ENCODE results near the gene CCDC40. TPM values are rescaled to one million over a fixed set of nuclear protein-coding genes. Genes with fewer than 3 reads are reported as not detected.
"Not testable (repeated sequence)": the region's sequence is repeated elsewhere in the genome, so short reads cannot be mapped to it uniquely, and the experiment has no call there.

The CCDC40 gene
- total RNA-seq, 2 donors from 2014 or later: 1.2 to 3.6 TPM

- DNase-seq: no peak
- Histone ChIP-seq H3K4me1 (peaks cover 42% of the 10 kb centered on the region), H3K27ac (peak overlapping the region; percentile 56), H3K9me3 (no peaks in the 10 kb centered on the region), H3K4me3 (peak overlapping the region; percentile 35), H3K36me3 (no peaks in the 10 kb centered on the region), H3K9ac (ENCODE audit: low read depth in 2 of 2, low read length in 2 of 2) (peak overlapping the region; percentile 28 to 66), H3K27me3 (no peaks in the 10 kb centered on the region)
- intact Hi-C loops (cut with DNase I): loop anchor here (5.0 kb wide), 1 partner anchor 251 kb away; no protein-coding TSS in a partner anchor
- TF ChIP-seq CTCF (IDR thresholded peaks at IDR 0.05): no peak
Measured at GRCh38 chr17:79992649-79993389, 43.6 kb upstream of the CCDC40 start.

GRCh38 chr17:79993390-79994227, 42.8 kb upstream of the CCDC40 start:
- peak overlapping the region; percentile 56 for H3K27ac ChIP-seq
- intact Hi-C loops (cut with DNase I): loop anchor here (5.0 kb wide), 1 partner anchor 251 kb away; no protein-coding TSS in a partner anchor

DNA sequence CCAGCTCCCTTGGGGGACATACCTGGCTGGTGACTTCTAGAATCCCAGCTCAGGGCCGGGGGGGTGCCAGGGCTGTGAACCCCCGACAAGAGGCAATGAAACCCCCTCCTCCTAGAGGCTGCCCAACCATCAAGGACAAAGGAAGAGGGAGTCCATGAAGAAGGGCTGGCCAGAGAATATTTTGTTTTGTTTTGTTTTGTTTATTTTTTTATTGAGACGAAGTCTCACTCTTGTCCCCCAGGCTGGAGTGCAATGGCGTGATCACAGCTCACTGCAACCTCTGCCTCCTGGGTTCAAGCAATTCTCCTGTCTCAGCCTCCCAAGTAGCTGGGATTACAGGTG, 42.2 kb upstream of the CCDC40 start:
- not testable (repeated sequence) for H3K9me3 ChIP-seq; H3K9ac ChIP-seq (ENCODE audit: low read depth in 2 of 2, low read length in 2 of 2); H3K36me3 ChIP-seq; H3K4me3 ChIP-seq; DNase-seq; H3K27me3 ChIP-seq; H3K27ac ChIP-seq
- intact Hi-C loops (cut with DNase I): loop anchor here (5.0 kb wide), 1 partner anchor 252 kb away; no protein-coding TSS in a partner anchor
- H3K4me1 ChIP-seq: peaks cover 36% of the 10 kb centered on the region

More at GRCh38 chr17:79993390-79994227, 42.8 kb upstream of the CCDC40 start:
- no peaks in the 10 kb centered on the region for H3K9me3 ChIP-seq
- TF ChIP-seq CTCF (IDR thresholded peaks at IDR 0.05): no peak
- no peak overlapping the region for H3K4me3 ChIP-seq
- peak overlapping the region; percentile 28 to 66 for H3K9ac ChIP-seq (ENCODE audit: low read depth in 2 of 2, low read length in 2 of 2)
- no peaks in the 10 kb centered on the region for H3K36me3 ChIP-seq
- H3K4me1 ChIP-seq: peaks cover 40% of the 10 kb centered on the region
- DNase-seq: peak; percentile 78
- no peaks in the 10 kb centered on the region for H3K27me3 ChIP-seq

DNA sequence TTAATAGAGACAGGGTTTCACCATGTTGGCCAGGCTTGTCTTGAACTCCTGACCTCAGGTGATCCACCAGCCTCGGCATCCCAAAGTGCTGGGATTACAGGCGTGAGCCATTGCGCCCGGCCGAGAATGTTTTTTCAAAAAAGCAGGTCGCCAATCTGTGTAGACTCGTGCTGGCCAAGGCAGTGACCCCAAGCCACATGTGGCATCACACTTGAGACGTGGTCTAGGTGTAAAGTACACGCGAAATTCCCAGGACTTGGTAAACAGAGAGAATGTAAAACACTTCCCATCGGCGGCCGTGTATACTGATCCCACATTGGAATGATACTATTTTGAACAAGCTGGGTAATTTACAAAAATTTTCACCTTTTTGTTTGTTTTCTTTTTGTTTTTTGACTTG, 41.8 kb upstream of the CCDC40 start:
- H3K4me3 ChIP-seq: no peak overlapping the region
- H3K36me3 ChIP-seq: no peaks in the 10 kb centered on the region
- H3K9ac ChIP-seq (ENCODE audit: low read depth in 2 of 2, low read length in 2 of 2): no peak overlapping the region
- H3K27ac ChIP-seq: no peak overlapping the region
- H3K27me3 ChIP-seq: no peaks in the 10 kb centered on the region
- no peaks in the 10 kb centered on the region for H3K9me3 ChIP-seq
- intact Hi-C loops (cut with DNase I): loop anchor here (5.0 kb wide), 1 partner anchor 252 kb away; no protein-coding TSS in a partner anchor
- no peak for TF ChIP-seq CTCF (IDR thresholded peaks at IDR 0.05)
- no peak for DNase-seq
- peaks cover 36% of the 10 kb centered on the region for H3K4me1 ChIP-seq

DNA sequence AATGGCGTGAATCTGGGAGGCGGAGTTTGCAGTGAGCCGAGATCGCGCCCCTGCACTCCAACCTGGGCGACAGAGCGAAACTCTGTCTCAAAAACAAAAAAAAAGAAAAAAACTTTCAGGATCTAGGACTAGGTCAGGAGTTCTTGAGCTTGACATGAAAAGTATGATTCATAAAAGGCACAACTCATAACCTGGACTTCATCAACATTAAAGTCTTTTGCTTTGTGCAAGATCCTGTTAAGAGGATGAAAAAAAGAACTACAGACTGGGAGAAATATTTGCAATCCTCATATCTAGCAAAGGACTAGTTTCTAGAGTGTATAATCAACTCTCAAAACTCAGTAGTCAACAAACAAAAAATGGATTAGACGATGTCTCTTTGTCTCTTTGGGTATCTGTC, 40.7 kb upstream of the CCDC40 start:
- intact Hi-C loops (cut with DNase I): no loop called here
- no peaks in the 10 kb centered on the region for H3K9me3 ChIP-seq
- no peak for TF ChIP-seq CTCF (IDR thresholded peaks at IDR 0.05)

More for the DNA sequence above, 40.7 kb upstream of the CCDC40 start:
- Histone ChIP-seq H3K36me3 (no peaks in the 10 kb centered on the region), H3K9ac (ENCODE audit: low read depth in 2 of 2, low read length in 2 of 2) (no peak overlapping the region), H3K27ac (no peak overlapping the region), H3K4me3 (no peak overlapping the region), H3K27me3 (no peaks in the 10 kb centered on the region), H3K4me1 (peaks cover 28% of the 10 kb centered on the region)
- no peak for DNase-seq
